ENCODE measurements around the gene LRRFIP1.

Gene LRRFIP1

DNA sequence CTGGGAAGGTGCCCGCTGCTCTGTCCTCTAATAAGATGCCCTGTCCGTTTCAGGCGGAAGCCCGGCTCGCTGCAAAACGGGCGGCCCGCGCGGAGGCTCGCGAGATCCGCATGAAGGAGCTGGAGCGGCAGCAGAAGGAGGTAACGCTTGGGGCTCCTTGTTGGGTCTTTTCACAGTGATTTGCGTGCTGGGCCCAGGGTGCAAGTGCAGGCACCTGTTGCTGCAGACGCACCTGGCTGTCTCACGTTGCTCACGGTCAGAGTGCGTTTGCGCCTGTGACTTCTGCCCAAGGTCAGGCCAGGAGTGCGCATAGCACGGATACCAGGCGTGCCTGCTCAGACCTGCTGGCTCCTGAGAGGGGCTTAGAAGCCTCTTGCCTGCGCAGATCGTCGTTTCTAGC lies 81.1 kb downstream of the LRRFIP1 start:
- DNase-seq, result no peak

DNA sequence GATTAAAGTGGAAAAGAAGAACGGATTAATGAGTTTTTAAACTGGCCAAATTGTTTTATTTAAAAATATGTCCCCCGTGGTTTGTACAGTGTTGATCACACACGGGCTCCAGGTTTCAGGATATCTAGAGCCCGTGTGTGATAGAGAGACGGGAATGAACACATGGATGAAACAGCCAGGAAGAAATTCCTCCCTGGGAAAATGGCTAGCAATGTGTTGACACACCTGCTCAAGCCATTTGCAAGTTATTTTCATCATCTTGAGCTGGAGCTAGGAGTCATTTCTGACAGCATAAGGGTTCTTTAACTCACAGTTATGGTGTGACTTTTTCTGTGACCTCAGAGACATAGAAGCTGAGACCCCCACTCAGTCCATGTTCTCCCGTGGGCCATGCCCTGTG lies 81.6 kb downstream of the LRRFIP1 start:
- DNase-seq, result no peak

DNA sequence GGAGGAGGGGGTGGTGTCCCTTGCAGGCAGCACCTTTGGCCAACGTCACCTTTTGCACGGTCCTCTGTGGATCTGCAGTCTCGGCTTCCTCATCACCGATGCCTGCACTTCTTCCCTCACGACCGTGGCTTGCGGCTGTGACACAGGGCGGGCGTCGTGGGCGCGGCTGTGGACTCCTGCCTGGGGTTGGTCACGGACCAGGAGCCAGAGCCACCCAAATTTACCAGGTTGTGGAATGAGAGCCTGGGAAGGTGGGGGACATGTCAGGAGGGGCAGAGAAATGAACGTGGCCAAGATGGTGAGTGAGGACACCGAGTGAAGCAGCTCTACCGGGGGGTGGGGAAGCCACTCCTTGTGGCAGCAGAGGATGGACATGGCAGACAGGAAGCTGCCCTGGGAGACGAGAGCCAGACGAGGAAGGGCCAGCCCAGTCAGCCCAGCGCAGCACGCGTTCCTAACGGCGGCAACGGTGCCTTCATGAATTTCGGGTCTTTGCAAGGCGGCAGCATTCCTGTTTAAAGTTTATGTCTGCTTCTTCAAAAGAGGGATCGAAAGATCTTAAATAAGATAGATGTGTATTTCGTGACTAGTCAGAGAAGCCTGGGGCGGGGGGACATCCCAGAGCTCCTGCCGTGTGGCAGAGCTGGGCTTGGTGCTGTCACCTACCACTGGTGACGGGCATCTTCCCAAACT lies 84.2 kb downstream of the LRRFIP1 start:
- DNase-seq, result no peak

DNA sequence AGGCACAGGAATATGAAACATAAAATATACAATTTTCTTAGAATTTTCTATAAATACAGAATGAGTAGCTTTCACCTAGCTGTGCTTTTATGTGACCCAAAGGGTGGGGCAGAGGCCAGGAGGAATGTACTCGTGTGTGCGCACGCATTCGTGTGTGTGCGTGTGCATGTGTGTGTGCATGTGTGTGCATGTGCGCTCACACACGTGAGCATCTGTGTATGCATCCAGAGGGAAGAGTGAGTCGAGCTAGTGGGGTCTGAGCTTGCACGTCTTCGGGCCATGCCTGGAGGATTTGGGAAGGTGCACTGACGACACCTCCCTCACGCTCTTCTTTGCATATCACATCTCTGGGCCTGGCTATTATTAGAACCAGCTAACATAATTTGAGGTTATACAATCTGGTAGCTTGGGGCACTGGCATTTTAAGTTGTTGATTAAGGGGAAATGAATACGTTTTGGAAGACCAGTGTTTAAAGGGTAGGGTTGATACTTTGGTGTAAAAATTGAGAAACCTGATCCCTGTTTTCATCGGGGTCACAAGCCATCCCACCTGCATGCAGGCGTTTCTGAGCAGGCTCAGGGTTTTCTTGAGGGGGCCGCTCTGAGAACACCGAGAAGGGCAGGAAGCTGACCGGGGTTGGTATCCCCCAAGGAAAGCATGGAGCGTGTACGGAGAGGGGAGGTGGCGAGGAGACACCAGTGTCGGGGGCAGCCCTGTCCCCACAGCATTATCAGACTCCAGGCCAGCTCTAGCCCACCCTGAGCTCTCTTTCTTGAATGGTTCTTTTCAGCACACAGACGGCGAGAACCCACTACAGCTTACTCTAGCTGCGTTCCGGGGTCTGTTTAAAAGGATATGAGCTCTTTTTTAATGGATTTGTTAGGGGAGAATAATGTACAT lies 85.3 kb downstream of the LRRFIP1 start:
- no peak for DNase-seq

DNA sequence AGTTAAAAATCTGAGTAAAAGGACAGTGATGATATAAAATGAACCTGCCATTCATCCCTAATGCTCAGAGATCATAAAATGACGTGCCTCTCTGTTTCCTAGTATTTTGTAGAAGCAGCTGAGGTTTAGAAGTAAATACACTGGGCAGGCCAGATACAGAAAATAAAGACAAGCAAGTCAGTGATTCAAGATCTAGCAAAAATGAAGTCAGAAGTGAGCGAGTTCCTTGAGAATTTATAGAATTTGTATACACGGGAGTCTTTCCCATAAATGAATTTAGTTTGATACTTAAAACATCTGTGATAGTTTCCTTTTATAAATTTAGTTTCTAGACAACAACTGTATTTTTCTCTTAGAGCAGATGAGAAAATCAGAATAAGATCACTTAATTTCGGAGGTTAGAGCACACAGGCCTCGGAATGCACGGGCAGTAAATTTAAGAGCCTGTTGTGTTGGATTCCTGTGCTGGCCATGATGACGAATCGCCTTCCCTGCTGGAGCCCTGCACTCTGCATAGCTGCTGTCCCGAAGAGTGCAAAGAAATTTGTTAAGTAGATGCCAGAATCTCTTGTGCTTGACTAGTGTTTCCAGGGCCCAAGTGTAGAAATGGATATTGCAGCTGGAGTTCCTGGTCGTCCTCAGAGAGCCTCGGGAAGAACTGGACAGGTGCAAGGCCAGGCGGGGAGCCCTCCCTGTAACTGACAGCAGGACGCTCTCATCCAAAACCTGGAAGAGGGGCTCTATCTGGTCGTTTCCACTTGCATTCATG lies 87.5 kb downstream of the LRRFIP1 start:
- no peak for DNase-seq

DNA sequence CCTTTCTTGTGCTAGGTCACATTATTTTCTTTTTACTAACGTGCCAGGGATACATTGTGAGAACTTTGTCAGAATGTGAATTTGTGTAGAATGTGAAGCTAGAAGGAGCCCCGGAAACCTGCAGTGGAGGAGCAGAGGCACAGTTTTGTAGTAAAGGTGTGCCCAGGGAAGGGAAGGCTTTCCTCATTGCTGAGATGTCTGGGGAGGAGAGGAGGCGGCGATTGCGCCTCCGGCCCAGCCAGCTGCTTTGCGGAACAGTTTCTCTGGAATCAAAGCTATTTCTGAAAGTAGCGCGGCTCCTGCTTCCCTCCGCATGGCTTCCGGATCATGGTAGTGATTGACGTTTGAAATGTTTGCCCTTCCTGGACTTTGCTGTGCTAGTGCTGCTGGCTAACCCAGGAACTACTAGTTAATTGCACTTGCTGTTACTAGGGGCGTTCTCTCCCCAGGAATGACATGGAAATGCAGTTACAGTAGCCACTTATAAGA lies 88.1 kb downstream of the LRRFIP1 start:
- no peak for DNase-seq

DNA sequence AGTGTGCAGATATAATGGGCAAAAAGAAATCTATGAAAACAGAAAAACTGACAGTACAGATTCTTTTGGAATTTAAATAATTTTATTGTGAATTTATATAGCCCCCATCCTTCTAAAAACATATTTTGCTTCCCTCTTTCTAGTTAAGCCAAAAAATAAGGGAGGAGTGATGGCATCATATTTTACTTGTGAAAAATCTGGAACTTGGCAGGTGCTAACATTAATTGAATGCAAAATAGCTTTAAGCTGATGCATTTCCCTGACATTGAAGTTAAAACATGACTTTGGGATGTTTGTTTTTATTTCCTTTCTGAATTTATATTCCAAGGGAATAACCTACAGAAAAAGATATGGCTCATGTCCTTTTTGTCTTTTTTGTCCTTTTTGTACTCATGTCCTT lies 88.6 kb downstream of the LRRFIP1 start:
- DNase-seq, result no peak

DNA sequence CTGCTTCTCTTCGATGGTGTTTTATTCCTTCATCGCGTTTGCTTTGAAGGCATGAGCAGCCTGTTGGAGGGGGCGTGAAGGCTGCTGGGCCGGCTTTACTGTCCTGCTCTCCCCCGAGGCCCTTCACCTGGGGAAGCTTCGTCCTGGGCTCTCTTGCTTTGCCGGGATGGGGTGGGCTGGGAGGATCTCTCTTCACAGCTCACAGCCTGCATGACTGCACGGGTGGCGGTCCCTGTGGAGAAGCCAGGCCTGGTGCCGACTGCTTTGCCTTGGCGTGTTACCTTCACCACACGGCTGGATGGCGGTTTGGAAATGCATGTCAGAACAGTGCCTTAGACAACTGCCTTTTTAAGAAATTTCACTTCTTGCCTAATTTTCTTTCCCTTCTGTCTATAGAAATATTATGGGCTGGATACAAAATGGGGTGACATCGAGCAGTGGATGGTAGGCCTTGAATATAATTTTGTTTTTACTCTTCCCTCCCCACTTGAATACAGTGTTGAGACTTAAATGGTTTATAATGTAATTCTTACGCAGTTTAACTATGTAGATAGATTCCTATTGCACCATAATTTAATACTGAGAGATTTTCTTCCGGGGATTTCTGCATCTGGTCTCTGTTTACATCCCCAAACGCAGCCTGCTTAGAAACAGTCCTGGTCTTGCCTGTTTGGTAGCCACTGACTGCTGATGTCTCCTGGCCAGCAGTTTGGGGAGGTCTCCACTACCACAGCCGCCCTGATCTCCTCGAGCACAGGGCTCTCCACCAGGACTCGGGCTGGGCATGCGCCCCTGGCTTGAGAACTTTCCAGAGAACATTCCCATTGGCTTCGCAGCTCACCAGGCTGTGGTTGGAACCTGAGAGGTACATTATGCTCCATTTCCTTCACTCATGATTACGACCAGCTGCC lies 90.2 kb downstream of the LRRFIP1 start:
- no peak for DNase-seq

DNA sequence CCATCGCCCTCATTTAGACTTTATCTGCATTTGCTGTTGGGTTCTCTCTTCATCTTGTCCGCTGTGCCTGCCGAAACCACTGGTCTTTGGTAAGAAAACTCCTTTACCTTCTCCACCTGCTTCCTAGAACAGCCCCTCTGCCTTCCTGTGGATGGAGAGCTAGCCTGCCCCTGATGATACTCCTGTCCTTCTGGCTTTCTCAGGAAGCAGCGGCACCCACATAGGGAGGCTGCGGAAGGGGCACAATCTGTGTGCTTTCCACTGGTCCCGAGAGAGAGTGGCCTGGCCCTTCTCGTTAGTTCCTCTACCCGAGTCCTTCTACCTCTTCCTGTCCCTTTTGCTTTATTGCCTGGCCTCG lies 90.9 kb downstream of the LRRFIP1 start:
- no peak for DNase-seq

DNA sequence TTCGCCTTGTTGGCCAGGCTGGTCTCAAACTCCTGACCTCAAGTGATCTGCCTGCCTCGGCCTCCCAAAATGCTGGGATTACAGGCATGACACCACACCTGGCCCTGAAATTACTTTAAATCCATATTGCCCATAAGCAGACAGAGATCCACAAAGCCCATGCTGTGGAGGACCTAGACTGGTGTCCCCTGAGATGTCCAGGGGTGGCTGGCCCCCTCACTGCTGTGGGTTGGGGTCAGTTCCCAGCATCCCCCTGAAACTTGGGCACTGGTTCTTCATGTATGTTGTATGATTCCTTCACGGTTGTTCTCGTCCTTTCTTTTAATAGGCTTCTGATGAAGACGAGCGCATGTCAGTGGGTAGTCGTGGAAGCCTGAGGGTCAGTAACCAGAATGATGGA lies 93.1 kb downstream of the LRRFIP1 start:
- no peak for DNase-seq

DNA sequence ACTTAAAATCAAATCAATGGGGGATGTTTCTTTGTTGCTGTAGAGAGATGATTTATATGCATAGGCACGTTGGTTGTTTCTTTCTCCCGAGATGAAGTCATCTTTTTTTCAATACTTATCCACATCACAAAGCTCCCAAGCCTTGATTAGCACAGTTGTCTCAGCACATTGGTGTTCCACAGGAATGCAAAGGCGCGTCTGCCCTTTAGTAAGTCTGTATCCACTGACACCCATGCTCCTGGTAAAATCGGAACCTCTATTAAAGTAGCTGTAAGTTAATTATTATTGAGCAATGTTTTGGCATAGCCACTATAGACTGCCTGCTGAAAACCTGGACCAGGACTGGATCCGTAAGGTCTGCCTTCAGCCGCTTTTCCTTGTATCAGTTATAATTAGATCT lies 93.6 kb downstream of the LRRFIP1 start:
- no peak for DNase-seq

DNA sequence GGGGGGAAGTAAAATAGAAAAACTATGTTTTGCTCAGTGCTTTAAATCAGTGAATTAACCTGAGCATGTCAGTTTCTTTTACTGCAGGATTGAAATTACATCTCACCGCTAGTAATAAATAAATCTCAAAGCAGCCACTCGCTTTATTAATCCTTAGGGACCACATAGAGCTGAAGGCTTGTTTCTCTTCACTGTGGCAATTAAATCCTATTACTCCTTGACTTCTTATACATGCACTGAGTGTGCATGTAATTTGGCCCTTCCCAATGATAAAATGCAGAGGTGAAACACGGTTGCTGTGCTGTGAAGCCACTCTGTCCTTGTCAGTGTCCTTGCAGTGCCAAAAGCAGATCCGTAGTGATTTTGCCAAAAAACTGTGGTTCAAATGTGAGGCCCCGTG lies 94.1 kb downstream of the LRRFIP1 start:
- no peak for DNase-seq

DNA sequence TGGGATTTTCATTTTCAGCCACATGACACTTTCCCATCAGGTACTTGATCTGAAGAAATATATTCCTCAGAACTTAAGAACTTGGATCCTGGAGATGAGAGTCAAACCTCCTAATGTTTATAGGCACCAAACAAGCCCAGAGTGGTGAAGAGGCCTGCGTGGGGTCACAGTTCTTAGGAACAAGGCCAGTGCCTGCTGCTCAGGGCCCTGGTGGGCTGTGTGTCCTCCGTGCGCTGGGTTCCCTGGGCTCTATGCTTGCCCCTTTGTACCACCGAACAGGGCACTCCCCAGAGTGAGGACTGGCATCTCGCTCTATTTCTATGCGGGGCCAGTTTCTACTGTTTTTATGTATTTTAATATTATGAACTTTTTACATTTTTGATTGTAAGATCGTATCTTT lies 95.2 kb downstream of the LRRFIP1 start:
- no peak for DNase-seq

DNA sequence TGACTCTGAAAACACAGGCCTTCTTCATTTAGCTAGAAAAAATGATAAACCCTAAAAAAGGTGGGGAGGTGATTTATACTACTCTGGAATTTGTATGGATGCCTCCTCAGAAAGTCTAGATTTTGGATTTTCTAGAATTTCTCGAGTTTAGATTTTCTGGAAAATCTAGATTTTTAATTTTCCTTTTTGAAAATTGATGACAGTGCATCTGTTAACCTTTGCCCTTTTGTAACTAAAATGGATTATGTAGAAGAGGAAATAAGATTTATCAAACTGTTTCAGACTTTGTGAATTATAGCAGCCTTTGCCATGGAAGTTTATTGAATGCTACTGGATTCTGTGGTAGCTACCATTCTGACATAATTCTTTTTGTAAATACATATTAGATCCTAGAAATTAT lies 95.6 kb downstream of the LRRFIP1 start:
- DNase-seq, result no peak

DNA sequence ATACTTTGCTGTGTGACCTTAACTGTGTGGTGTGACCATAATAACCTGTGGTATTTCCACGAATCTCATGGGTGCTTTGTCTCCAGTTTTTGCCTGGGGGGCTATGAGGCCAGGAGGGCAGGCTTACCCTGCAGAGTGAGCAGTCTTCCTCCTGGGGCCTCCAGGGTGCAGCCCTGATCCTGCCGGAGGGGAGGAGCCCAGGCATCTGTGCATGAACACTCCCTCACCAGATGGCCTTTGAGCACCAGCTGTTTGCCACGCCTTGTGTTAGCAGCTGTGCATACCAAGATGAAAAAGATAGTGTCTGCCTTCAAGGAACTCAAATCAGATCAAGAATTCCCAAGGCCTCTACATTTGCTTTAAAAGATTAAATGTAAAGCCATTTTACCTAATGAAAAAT lies 96.2 kb downstream of the LRRFIP1 start:
- DNase-seq, result no peak

DNA sequence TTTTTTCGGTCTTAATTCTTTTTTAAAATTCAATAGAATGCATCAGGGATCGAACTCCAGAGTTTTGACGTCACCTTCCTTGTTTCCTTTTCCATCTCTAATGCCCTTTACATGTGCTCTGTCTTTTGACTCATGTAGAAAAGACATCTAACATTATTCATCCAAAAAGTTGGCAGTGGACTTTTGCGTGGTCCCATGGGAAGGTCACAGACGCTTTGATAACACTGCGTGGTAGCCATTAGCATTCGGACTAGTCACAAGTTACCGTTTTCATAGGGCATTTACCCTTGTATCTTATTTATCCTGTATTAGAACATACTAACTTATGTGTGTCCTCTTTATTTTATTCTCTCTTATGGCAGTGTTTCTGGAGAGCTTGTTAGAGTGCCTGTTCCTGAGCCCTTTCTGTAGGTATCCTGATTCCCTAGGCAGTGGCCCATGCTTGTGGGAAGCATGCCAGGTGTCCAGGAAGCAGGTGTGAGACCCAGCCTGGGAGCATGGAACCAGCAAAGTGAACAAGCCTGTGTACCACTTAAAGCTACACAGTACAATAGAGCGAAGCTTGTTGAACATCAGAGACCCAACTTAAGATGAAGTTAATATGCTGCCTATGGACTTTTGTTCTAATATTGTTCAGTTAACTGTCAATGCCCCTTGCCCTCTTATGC lies 97.6 kb downstream of the LRRFIP1 start:
- no peak for DNase-seq

DNA sequence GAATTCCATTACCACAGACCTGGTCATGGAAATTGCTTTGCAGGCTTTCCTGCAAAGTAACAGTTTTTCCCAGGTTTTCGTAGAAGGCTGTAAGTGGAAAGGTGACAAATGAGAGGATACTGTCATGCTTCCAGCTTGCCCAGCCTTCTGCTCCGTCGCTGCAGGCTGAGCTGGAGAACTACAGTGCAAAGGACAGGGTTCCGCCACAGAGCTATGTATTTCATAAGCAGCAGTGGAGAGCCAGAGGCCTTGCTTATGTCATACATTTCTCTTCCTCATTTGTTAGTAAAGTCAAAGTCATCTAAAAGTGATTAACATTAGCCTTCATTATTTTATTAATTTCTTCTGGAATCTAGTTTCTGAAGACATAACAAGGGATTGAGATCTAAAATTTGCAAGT lies 98.3 kb downstream of the LRRFIP1 start:
- DNase-seq, result no peak

DNA sequence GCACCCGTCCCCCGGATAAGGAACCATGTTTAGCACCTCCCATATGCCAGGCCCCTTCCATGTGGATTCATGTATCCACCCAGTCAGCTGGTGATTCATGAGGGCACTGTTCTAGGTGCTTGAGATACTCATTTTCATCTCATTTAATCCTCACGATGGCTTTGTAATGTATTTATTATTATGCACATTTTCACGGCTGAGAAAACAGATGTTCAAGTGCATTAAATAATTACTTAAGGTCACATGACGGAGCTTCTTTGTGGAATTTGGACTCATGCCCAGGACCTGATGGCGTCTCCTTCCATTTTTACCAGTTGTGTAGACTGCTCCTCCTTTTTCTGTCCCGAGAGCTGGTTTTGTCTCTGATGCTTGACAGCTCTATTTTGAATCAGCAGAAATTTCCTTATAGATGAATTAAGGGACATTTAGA lies 99.0 kb downstream of the LRRFIP1 start:
- no peak for DNase-seq

DNA sequence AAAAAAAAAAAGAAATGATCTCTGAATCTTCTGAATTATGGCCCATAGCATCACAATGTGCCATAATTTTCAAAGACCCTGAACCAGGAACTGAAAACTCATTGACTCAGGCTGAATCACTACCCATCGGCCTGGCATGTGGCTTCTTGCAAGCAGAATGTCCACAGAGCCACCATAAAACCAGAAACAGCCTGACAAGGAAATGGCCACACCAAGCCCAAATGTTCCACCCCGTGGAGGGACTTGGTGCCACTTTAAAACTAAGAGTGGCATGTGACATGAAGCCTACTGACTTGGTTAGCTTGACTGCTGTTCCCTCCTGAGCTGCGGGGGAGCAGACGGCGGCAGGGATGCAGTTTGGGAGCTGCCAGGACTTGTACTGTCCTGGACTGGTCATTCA lies 100.0 kb downstream of the LRRFIP1 start:
- no peak for DNase-seq

DNA sequence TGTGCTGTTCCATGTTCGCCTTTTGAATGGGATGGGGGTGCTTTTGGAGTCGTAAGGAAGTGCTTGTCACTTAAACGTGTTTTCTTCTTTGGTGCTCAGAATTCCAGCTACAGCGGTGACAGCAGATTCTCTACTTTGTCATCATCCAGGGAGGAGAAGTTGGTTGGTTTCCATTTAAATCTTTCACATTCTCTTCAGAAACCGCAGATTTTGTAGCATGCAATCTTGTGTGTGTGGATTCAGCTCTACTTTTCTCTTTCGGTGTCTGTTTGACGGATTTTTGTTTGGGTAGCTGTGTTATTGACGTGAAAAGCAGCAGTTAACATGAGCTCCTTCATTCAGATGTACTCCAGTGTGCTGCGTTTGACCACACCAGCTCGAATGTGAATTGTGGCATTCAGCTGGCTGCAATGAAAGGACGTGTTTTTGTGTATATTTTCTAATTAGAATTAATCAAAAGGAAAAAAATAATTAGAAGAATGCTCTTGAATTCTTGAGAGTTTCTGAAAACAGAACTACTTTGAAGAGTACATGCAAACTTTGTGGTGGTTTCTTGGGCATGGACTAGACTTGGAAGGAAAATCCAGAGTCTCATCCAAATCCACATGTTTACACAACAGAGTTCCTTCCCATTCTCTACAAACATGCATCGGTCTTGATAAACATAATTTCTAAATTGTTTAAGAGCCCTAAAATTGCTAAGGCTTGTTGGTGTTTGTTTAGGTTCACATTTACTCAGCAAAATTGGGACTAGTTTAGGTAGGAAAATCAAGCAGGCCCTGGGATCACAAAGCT lies 102.5 kb downstream of the LRRFIP1 start:
- no peak for DNase-seq

DNA sequence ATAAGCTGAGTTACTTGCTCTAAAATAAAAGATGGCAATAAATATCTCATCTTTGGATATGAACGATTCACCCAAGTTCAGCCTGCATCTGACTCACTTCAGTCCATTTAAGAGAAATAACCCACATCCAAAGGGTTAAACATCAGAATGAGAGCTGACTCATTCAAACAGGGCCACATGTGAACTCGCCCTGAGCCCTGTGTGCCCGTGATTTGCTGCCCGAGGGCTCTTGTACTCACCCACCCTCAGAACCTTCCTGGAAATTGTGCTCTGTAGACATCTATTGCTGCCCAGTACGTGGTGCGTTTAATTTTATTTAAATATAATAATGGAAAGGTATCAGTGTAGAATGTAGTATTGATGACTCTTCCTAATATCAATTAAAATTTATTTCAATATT lies 104.3 kb downstream of the LRRFIP1 start:
- no peak for DNase-seq

All from effector CD4-positive, alpha-beta T cell (primary cell).